HG03108 (cell line): ENCODE measurements around the gene PTK7.
"Not testable (repeated sequence)": the region's sequence is repeated elsewhere in the genome, so short reads cannot be mapped to it uniquely, and the experiment has no call there.

Source experiments
- ATAC-seq: cut with Tn5 transposase; IDR thresholded peaks from one replicate; pipeline ENCODE4 v1.9.1; 2021; ENCODE audit warnings: moderate library complexity; ENCODE audit not compliant: unreplicated experiment

Gene PTK7

GRCh38 chr6:43075670-43076463 is at the start of gene PTK7:
PTK7 (plus strand) TSS chr6:43076314; CDS start chr6:43076489, 175 bp downstream.
- no peak for ATAC-seq

GRCh38 chr6:43026365-43026764 is 49.7 kb upstream of the PTK7 start:
- ATAC-seq: no peak

- ATAC-seq: no peak
These were observed 47.0 kb upstream of the PTK7 start for GRCh38 chr6:43029120-43029519.

- no peak for ATAC-seq
These were observed 43.8 kb upstream of the PTK7 start for GRCh38 chr6:43032326-43032725.

- ATAC-seq: no peak
These were observed 42.5 kb upstream of the PTK7 start for GRCh38 chr6:43033496-43034189.

GRCh38 chr6:43034190-43034525 is 42.0 kb upstream of the PTK7 start:
- ATAC-seq: no peak

- no peak for ATAC-seq
These were observed 40.5 kb upstream of the PTK7 start for GRCh38 chr6:43035495-43036194.

GRCh38 chr6:43036712-43037111 is 39.4 kb upstream of the PTK7 start:
- no peak for ATAC-seq

GRCh38 chr6:43037197-43037596 is 38.9 kb upstream of the PTK7 start:
- ATAC-seq: no peak

- no peak for ATAC-seq
These were observed 38.4 kb upstream of the PTK7 start for GRCh38 chr6:43037706-43038105.

- ATAC-seq: no peak
These were observed 37.4 kb upstream of the PTK7 start for GRCh38 chr6:43038727-43039126.

- ATAC-seq: no peak
These were observed 35.4 kb upstream of the PTK7 start for GRCh38 chr6:43040542-43041257.

GRCh38 chr6:43041475-43041874 is 34.6 kb upstream of the PTK7 start:
- not testable (repeated sequence) for ATAC-seq

GRCh38 chr6:43043310-43043709 is 32.8 kb upstream of the PTK7 start:
- ATAC-seq: no peak

- no peak for ATAC-seq
These were observed 30.7 kb upstream of the PTK7 start for GRCh38 chr6:43045371-43045930.

- no peak for ATAC-seq
These were observed 28.1 kb upstream of the PTK7 start for GRCh38 chr6:43047998-43048397.

GRCh38 chr6:43050981-43051380 is 25.1 kb upstream of the PTK7 start:
- no peak for ATAC-seq

- no peak for ATAC-seq
These were observed 23.8 kb upstream of the PTK7 start for GRCh38 chr6:43052225-43052841.

GRCh38 chr6:43052842-43053544 is 23.1 kb upstream of the PTK7 start:
- ATAC-seq: peak; percentile 9
